Ishikawa (cell line): Measurements from ENCODE around the gene TNFSF12.

Experiments
- CREB1 ChIP-seq: IDR thresholded peaks from 2 replicates; pipeline ENCODE4 v1.6.1; 2012; ENCODE audit warnings: low read depth
- EP300 ChIP-seq: IDR thresholded peaks from 2 replicates; pipeline ENCODE4 v1.6.1; 2012; ENCODE audit warnings: borderline replicate concordance

DNA sequence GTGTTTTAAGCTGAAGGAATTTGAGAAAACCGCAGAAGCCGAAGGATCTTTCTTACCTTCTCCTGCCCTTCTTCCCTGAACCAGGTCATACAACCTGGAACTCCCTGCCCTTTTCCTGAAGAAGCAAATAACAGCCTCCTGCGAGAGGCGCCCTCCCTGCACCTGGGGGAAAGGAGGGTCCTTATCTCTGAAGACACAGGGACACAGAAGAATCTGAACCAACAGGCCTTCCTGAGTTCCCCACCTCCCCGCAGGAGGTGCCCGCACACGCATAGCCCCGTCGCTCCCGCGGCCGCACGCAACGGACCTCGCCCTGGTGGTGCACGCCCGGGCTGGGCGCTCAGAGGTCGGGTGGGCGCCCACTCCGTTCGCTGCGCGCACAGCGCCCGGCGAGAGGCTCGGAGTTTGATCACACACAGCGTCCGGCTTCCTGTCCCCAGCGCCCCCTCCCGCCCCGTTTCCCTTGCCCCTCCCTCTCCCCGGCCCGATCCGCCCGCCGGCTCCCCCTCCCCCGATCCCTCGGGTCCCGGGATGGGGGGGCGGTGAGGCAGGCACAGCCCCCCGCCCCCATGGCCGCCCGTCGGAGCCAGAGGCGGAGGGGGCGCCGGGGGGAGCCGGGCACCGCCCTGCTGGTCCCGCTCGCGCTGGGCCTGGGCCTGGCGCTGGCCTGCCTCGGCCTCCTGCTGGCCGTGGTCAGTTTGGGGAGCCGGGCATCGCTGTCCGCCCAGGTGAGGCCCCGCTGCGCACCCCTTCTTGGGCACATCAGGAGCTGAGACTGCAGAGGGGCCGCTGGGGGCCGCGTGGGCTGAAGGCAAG, at the start of gene TNFSF12:
- TF ChIP-seq CREB1 (no peak), EP300 (no peak)
